Esophagus squamous epithelium (tissue), 4 donors: ENCODE measurements around the gene POLDIP3.

Experiments
- POLR2A ChIP-seq, 4 donors: fragments of 450-650 bp; IDR thresholded peaks; one replicate each; pipeline ENCODE4 v1.6.1; 2017; ENCODE audit warnings: antibody characterized with exemption in 4 of 4, mild to moderate bottlenecking in 4 of 4, moderate library complexity in 3 of 4
- TF ChIP-seq, protein P1 (sequence below), 6 experiments: fragments of 450-650 bp in 4 of 6; fragments of 200-600 bp in 2 of 6; sonication (generic) in 2 of 6; IDR thresholded peaks; one replicate each; pipeline ENCODE4 v1.5.1; 2016 to 2019; ENCODE audit warnings: antibody characterized with exemption in 6 of 6, mild to moderate bottlenecking in 4 of 6, moderate library complexity in 4 of 6

DNA sequence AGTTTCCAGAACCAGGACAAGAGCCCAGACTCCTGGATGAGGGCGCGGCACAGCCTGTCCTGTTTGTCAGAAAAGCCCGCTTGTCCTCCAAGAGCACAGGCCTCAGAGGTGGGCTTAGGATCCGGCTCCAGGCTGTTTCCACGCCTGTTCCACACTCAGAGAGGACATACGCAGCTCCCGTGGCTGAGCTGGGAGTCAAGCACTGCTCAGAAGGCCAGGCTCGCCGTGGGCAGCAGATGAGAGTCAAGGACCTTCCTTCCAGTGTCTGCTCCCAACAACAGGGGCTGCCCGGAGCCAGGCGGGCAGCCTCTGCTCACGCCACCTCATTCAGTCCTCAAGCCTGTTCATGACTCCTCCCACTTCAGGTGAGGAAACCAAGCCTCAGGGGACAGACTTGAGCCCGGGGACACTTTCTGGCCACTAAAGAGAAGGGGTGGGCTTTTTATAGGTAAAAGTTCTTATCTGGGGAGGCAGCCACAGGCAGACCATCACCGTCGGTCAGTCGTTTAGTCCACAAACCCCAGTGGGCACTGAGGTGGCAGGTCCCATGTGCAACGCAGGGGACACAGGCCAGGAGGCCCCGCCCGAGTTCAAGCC is 30.8 kb upstream of the POLDIP3 start:
- TF ChIP-seq, protein P1, sequence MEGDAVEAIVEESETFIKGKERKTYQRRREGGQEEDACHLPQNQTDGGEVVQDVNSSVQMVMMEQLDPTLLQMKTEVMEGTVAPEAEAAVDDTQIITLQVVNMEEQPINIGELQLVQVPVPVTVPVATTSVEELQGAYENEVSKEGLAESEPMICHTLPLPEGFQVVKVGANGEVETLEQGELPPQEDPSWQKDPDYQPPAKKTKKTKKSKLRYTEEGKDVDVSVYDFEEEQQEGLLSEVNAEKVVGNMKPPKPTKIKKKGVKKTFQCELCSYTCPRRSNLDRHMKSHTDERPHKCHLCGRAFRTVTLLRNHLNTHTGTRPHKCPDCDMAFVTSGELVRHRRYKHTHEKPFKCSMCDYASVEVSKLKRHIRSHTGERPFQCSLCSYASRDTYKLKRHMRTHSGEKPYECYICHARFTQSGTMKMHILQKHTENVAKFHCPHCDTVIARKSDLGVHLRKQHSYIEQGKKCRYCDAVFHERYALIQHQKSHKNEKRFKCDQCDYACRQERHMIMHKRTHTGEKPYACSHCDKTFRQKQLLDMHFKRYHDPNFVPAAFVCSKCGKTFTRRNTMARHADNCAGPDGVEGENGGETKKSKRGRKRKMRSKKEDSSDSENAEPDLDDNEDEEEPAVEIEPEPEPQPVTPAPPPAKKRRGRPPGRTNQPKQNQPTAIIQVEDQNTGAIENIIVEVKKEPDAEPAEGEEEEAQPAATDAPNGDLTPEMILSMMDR (IDR thresholded peaks at IDR 0.05): no peak
- no peak for TF ChIP-seq POLR2A (IDR thresholded peaks at IDR 0.05)
